ENCODE data around the gene XRCC4. TPM values are rescaled to one million over a fixed set of nuclear protein-coding genes. Genes with fewer than 3 reads are reported as not detected.
A peak's percentile ranks its signal among the peaks of the same experiment; 100 is the strongest.

XRCC4 gene
- polyA plus RNA-seq, 1 of the 3 experiments (the other 2 are of a cell fraction): 1.8 TPM

DNA sequence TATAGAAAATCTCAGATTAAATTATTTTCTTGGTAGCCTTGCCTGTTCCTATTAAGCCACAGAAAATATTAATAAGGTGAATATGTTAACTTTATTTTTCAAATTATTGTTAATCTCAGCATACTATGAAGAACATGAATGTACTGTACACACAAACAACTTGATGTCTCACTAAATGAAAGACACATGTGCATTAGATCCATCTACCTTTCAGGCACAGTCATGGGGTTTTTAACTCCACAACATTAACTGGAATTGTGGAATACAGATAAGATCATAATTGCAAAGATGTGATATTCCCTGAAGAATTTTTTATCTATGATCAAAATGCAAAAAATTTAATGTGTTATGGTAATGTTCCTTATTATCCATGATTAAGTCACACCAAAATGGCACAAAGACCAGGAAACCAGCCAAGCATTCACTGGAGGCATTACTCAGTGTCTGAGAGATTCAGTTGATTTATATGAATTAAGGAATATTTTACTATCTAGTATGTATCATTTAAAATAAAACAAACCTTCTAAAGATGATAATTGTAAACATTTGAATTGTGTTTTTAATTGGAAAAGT is 244.2 kb downstream of the XRCC4 start (continued):
- TF ChIP-seq SMC3 (IDR thresholded peaks at IDR 0.05; ENCODE audit: low read depth, low read length) (no peak), TCF12 (IDR thresholded peaks at IDR 0.05) (peak; percentile 93), CTCF (IDR thresholded peaks at IDR 0.05) (no peak)
- TF ChIP-seq, protein P1, sequence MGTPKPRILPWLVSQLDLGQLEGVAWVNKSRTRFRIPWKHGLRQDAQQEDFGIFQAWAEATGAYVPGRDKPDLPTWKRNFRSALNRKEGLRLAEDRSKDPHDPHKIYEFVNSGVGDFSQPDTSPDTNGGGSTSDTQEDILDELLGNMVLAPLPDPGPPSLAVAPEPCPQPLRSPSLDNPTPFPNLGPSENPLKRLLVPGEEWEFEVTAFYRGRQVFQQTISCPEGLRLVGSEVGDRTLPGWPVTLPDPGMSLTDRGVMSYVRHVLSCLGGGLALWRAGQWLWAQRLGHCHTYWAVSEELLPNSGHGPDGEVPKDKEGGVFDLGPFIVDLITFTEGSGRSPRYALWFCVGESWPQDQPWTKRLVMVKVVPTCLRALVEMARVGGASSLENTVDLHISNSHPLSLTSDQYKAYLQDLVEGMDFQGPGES (IDR thresholded peaks at IDR 0.05; ENCODE audit: low read depth, low read length): no peak
- TF ChIP-seq, protein P2, sequence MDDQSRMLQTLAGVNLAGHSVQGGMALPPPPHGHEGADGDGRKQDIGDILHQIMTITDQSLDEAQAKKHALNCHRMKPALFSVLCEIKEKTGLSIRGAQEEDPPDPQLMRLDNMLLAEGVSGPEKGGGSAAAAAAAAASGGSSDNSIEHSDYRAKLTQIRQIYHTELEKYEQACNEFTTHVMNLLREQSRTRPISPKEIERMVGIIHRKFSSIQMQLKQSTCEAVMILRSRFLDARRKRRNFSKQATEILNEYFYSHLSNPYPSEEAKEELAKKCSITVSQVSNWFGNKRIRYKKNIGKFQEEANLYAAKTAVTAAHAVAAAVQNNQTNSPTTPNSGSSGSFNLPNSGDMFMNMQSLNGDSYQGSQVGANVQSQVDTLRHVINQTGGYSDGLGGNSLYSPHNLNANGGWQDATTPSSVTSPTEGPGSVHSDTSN (IDR thresholded peaks at IDR 0.05): peak; percentile 90

DNA sequence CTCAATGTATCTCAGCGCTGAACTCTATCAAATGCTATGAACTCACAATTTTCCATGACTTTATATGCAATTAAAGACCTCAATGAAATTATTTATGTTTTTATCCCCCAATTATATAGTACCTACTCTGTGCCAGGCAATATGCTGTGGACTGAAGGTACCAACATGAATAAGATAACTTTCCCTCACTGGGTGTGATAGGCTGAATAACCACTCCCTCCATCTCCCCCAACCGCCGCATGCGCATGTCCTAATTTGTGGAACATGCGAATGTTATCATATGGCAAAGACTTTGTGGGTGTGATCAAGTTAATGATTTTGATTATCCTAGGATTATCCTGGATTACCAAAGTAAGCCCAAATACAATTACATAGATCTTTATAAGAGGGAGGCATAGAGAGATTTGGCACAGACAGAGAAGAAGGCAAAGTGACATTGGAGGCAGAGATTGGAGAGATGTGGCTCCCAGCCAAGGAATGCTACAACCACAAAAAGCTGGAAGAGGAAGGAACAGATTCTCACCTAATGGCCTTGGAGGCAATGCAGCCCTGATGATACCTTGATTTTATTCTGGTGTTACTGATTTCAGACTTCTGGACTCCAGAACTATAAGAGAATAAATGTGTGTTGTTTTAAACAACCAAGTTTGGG is 245.1 kb downstream of the XRCC4 start:
- Histone ChIP-seq H3K36me3 (replicated peaks in 1 of 2; ENCODE audit: control insufficient read depth in 1 of 2, insufficient read depth in 2 of 2, low read length in 1 of 2) (no peaks in the 10 kb centered on the region), H3K9me3 (no peaks in the 10 kb centered on the region), H2AFZ (ENCODE audit: low read depth) (no peak overlapping the region), H3K4me2 (peak overlapping the region; percentile 3; the same call in 1 of the 2 replicates), H3K9me2 (no peaks in the 10 kb centered on the region), H3K79me2 (ENCODE audit: insufficient read depth) (no peaks in the 10 kb centered on the region), H4K20me1 (ENCODE audit: insufficient read depth) (no peaks in the 10 kb centered on the region), H3K4me3 (ENCODE audit: low read depth in 2 of 2, low read length in 1 of 2) (no peak overlapping the region), H3K9ac (no peak overlapping the region), H3K4me1 (ENCODE audit: control insufficient read depth in 1 of 2, insufficient read depth in 2 of 2, low read depth in 1 of 2, low read length in 1 of 2) (peaks cover 6 to 12% of the 10 kb centered on the region in 2 experiments; a peak in 3 of 4 replicates), H3K27me3 (ENCODE audit: insufficient read depth) (no peaks in the 10 kb centered on the region), H3F3A (replicated peaks; ENCODE audit: insufficient read depth) (peaks cover 26% of the 10 kb centered on the region), H3K27ac (ENCODE audit: low read depth in 2 of 2, low read length in 1 of 2) (peak overlapping the region; percentile 43 to 76)
- DNase-seq: no peak
- ChIA-PET CTCF (interaction anchor here (0.6 kb wide), 1 partner anchor 27 kb away, joined by 3 read pairs; no protein-coding TSS in a partner anchor), POLR2A (no interaction called here)
- 86% methylated on average over 5 of the region's 5 CpGs for WGBS (ENCODE audit: low lambda C conversion rate)
- TF ChIP-seq TCF12 (IDR thresholded peaks at IDR 0.05): peak; percentile 84
- no peak for TF ChIP-seq NRF1 (IDR thresholded peaks at IDR 0.05; ENCODE audit: low read depth, low read length)
- no peak for TF ChIP-seq RCOR1 (IDR thresholded peaks at IDR 0.05; ENCODE audit: low read length)
- no peak for TF ChIP-seq SIN3A (IDR thresholded peaks at IDR 0.05; ENCODE audit: borderline replicate concordance, low read depth, low read length)
- TF ChIP-seq, protein P3, sequence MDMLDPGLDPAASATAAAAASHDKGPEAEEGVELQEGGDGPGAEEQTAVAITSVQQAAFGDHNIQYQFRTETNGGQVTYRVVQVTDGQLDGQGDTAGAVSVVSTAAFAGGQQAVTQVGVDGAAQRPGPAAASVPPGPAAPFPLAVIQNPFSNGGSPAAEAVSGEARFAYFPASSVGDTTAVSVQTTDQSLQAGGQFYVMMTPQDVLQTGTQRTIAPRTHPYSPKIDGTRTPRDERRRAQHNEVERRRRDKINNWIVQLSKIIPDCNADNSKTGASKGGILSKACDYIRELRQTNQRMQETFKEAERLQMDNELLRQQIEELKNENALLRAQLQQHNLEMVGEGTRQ (IDR thresholded peaks at IDR 0.05; ENCODE audit: borderline replicate concordance, low read depth, low read length): no peak
- TF ChIP-seq JUND (IDR thresholded peaks at IDR 0.05): peak; percentile 61; the same call in 1 of the 2 replicates
- TF ChIP-seq, protein P2 (IDR thresholded peaks at IDR 0.05): peak; percentile 67; the same call in 1 of the 2 replicates
- no peak for TF ChIP-seq RFX5 (IDR thresholded peaks at IDR 0.05; ENCODE audit: low read length)
- TF ChIP-seq USF1 (IDR thresholded peaks at IDR 0.05; ENCODE audit: borderline replicate concordance, low read depth): no peak
- TF ChIP-seq FOXJ3 (CRISPR knock-in tag; IDR thresholded peaks at IDR 0.05): no peak
- TF ChIP-seq ELF1 (IDR thresholded peaks at IDR 0.05): no peak
- TF ChIP-seq CHD2 (IDR thresholded peaks at IDR 0.05; ENCODE audit: low read length, partially characterized antibody): no peak
- TF ChIP-seq NFIC (IDR thresholded peaks at IDR 0.05; ENCODE audit: borderline replicate concordance): peak; percentile 99
- TF ChIP-seq, protein P4, sequence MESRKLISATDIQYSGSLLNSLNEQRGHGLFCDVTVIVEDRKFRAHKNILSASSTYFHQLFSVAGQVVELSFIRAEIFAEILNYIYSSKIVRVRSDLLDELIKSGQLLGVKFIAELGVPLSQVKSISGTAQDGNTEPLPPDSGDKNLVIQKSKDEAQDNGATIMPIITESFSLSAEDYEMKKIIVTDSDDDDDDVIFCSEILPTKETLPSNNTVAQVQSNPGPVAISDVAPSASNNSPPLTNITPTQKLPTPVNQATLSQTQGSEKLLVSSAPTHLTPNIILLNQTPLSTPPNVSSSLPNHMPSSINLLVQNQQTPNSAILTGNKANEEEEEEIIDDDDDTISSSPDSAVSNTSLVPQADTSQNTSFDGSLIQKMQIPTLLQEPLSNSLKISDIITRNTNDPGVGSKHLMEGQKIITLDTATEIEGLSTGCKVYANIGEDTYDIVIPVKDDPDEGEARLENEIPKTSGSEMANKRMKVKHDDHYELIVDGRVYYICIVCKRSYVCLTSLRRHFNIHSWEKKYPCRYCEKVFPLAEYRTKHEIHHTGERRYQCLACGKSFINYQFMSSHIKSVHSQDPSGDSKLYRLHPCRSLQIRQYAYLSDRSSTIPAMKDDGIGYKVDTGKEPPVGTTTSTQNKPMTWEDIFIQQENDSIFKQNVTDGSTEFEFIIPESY (IDR thresholded peaks at IDR 0.05; ENCODE audit: borderline replicate concordance, low read depth): 0 out of 2 replicates have a peak, but pooled peaks have one; percentile 51
- TF ChIP-seq, protein P5, sequence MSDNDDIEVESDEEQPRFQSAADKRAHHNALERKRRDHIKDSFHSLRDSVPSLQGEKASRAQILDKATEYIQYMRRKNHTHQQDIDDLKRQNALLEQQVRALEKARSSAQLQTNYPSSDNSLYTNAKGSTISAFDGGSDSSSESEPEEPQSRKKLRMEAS (IDR thresholded peaks at IDR 0.05; ENCODE audit: low read depth): no peak
